Progenitor cell of endocrine pancreas (in vitro differentiated cells): Measurements from ENCODE around the gene GPS2. TPM values are rescaled to one million over a fixed set of nuclear protein-coding genes. Genes with fewer than 3 reads are reported as not detected.

Experiments used
- DNase-seq: peaks from one replicate; pipeline ENCODE4 v3.0.0; 2021; ENCODE audit warnings: low spot score; ENCODE audit not compliant: unreplicated experiment
- H3K27ac Mint-ChIP-seq: 2 replicates; pipeline ENCODE4 v1.8.0; 2021; ENCODE audit warnings: mild to moderate bottlenecking, moderate library complexity, mixed read lengths
- H3K27me3 Mint-ChIP-seq: 2 replicates; pipeline ENCODE4 v1.8.0; 2021; ENCODE audit warnings: mixed read lengths
- H3K36me3 Mint-ChIP-seq: 2 replicates; pipeline ENCODE4 v1.8.0; 2022; ENCODE audit warnings: mixed read lengths; ENCODE audit not compliant: insufficient read depth
- H3K4me1 Mint-ChIP-seq: 2 replicates; pipeline ENCODE4 v1.8.0; 2021; ENCODE audit warnings: low read depth, mixed read lengths
- H3K4me3 Mint-ChIP-seq: 2 replicates; pipeline ENCODE4 v1.8.0; 2021; ENCODE audit warnings: low read depth, mild to moderate bottlenecking, moderate library complexity, mixed read lengths
- H3K9me3 Mint-ChIP-seq: 2 replicates; pipeline ENCODE4 v1.8.0; 2021; ENCODE audit warnings: low read depth, mixed read lengths
- CTCF ChIP-seq: fragments of 200-600 bp; sonication (generic); IDR thresholded peaks from one replicate; pipeline ENCODE4 v1.5.0; 2021; ENCODE audit warnings: antibody characterized with exemption, mild to moderate bottlenecking; ENCODE audit not compliant: unreplicated experiment
- total RNA-seq: library from RNA; stranded (reverse); gene quantifications from 2 replicates; pipeline ENCODE4 v1.2.1, GENCODE V29; 2021

GPS2 gene
- total RNA-seq, 1 donor from 2014 or later, result 77.1 TPM

GRCh38 chr17:7329997-7330637 lies 15.0 kb upstream of the GPS2 start:
- no peaks in the 10 kb centered on the region for H3K36me3 Mint-ChIP-seq
- DNase-seq, result peak; percentile 64
- H3K9me3 Mint-ChIP-seq, result no peaks in the 10 kb centered on the region
- H3K27me3 Mint-ChIP-seq, result no peaks in the 10 kb centered on the region
- peaks cover 11% of the 10 kb centered on the region for H3K4me1 Mint-ChIP-seq
- no peak for TF ChIP-seq CTCF
- peak overlapping the region; percentile 95 for H3K4me3 Mint-ChIP-seq
- peak overlapping the region; percentile 98 for H3K27ac Mint-ChIP-seq

- DNase-seq, result peak; percentile 95
- Mint-ChIP-seq H3K27ac (peak overlapping the region; percentile 98), H3K4me3 (peak overlapping the region; percentile 95), H3K4me1 (peaks cover 11% of the 10 kb centered on the region), H3K36me3 (no peaks in the 10 kb centered on the region), H3K9me3 (no peaks in the 10 kb centered on the region), H3K27me3 (no peaks in the 10 kb centered on the region)
- TF ChIP-seq CTCF, result peak; percentile 16
These were observed 14.3 kb upstream of the GPS2 start for GRCh38 chr17:7329374-7329996.

GRCh38 chr17:7328840-7329373 lies 13.7 kb upstream of the GPS2 start, which contains the start of gene NEURL4:
NEURL4 (minus strand) TSS chr17:7329335; CDS start chr17:7329312, 23 bp downstream.
- H3K9me3 Mint-ChIP-seq, result no peaks in the 10 kb centered on the region
- peaks cover 2% of the 10 kb centered on the region for H3K36me3 Mint-ChIP-seq
- TF ChIP-seq CTCF, result peak; percentile 10
- H3K4me3 Mint-ChIP-seq, result peak within 1 kb of the TSS; percentile 95
- peaks cover 11% of the 10 kb centered on the region for H3K4me1 Mint-ChIP-seq
- peak within 1 kb of the TSS; percentile 98 for H3K27ac Mint-ChIP-seq
- DNase-seq, result peak; percentile 37
- H3K27me3 Mint-ChIP-seq, result no peaks in the 10 kb centered on the region

- H3K36me3 Mint-ChIP-seq, result peaks cover 4% of the 10 kb centered on the region
- peak overlapping the region; percentile 95 for H3K4me3 Mint-ChIP-seq
- H3K4me1 Mint-ChIP-seq, result peaks cover 11% of the 10 kb centered on the region
- H3K27ac Mint-ChIP-seq, result peak overlapping the region; percentile 97
- no peak for TF ChIP-seq CTCF
- no peak for DNase-seq
- no peaks in the 10 kb centered on the region for H3K9me3 Mint-ChIP-seq
- H3K27me3 Mint-ChIP-seq, result no peaks in the 10 kb centered on the region
These were observed 12.8 kb upstream of the GPS2 start for GRCh38 chr17:7328009-7328408.

- H3K27ac Mint-ChIP-seq, result peak overlapping the region; percentile 73
- no peaks in the 10 kb centered on the region for H3K27me3 Mint-ChIP-seq
- H3K4me3 Mint-ChIP-seq, result peak overlapping the region; percentile 48
- H3K36me3 Mint-ChIP-seq, result peaks cover 4% of the 10 kb centered on the region
- TF ChIP-seq CTCF, result no peak
- no peak for DNase-seq
- peaks cover 11% of the 10 kb centered on the region for H3K4me1 Mint-ChIP-seq
- H3K9me3 Mint-ChIP-seq, result no peaks in the 10 kb centered on the region
These were observed 12.3 kb upstream of the GPS2 start for GRCh38 chr17:7327501-7327900.
